ENCODE measurements around the gene MPP3.

DNA sequence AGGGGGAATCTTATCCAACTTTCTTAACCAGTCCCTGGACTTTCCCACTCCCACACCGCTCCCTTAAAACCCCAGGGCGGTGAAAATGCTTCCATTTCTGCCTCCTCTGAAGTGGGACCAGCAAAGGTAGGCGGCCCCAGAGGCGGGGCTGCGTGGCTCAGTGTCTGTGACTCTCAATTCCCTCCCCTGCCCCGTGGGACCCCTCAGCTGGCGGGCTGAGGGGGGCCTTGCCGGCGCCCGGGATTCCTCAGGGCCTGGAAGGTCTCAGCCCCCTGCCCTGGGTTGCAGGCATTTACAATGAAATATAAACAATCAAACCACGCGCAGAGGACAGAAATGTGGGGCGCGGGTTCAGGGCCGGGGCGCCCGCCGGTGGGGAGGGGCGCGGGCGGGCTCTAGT is 78.0 kb downstream of the MPP3 start:
- TF ChIP-seq POLR2A (IDR thresholded peaks at IDR 0.05): no peak
- TF ChIP-seq, protein P1, sequence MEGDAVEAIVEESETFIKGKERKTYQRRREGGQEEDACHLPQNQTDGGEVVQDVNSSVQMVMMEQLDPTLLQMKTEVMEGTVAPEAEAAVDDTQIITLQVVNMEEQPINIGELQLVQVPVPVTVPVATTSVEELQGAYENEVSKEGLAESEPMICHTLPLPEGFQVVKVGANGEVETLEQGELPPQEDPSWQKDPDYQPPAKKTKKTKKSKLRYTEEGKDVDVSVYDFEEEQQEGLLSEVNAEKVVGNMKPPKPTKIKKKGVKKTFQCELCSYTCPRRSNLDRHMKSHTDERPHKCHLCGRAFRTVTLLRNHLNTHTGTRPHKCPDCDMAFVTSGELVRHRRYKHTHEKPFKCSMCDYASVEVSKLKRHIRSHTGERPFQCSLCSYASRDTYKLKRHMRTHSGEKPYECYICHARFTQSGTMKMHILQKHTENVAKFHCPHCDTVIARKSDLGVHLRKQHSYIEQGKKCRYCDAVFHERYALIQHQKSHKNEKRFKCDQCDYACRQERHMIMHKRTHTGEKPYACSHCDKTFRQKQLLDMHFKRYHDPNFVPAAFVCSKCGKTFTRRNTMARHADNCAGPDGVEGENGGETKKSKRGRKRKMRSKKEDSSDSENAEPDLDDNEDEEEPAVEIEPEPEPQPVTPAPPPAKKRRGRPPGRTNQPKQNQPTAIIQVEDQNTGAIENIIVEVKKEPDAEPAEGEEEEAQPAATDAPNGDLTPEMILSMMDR (IDR thresholded peaks at IDR 0.05): no peak

Data from right lobe of liver (tissue), 4 donors.